Stimulated activated CD8-positive, alpha-beta memory T cell treated with anti-CD3 and anti-CD28 coated beads, Interleukin-12 subunit alpha, Interleukin-12 subunit beta, amount 100 ng/mL, for 24 hours (primary cell): ENCODE data around the gene CLINT1.

Experiments used
- DNase-seq: peaks from one replicate; pipeline ENCODE4 v3.0.0-alpha.2; 2020; ENCODE audit errors: extremely low read depth

CLINT1 gene

DNA sequence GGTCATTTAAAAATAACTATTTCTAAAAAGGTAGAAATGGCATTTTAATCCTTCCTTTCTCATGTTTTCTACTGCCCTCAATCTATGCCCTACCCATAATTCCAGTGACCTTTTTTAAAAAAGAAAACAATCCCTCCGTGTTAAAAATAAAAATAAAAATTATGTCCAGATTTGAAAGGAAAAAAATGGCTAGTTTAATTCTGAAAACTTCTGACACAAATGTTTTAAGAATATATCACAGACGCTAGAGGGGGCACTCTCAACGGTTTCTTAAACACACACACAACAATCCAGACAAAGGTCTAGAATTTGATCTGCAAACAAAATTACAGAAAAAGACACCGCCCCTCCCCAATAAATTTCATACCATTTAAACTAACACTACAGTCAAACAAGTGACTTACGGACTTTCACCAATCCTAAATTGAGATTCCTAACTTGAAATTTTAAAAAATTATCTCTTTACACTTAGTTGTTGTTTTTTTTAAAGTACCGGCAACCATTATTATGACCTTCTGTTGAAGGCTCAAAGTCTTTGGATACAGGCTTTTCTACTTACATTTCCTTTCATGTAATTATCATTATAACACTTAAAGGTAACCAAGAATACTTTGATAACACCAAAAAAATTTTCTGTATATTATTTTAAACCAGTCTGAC, 38.2 kb downstream of the CLINT1 start:
- DNase-seq, result no peak

DNA sequence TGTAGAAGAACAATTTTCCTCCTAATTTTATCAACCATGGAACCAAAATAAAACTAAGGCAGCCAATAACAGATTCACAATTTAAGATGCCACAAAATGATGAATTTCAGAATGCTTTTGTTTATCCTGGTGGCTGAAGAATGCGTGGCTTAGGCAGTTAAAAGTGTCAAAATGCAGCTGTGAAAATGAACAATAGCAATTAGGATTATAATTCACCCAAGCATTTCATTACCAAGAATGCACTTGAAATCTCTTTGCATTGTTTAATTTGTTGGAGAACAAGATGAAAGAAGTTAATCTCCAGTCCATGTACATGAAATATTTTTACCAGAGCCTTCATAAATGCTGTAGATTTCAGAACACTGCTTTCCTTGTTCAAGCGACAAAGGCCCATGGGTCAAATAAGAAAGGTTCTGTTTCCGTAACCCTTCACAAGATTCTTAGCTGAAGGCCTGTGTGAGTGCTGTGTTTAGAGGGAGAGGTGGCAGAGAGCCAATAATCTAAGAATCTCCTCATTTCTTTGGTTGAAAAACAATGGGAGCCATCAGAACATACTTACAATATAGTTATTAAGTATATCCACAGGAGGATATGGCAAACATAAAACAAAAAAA, 39.3 kb downstream of the CLINT1 start:
- DNase-seq, result no peak

DNA sequence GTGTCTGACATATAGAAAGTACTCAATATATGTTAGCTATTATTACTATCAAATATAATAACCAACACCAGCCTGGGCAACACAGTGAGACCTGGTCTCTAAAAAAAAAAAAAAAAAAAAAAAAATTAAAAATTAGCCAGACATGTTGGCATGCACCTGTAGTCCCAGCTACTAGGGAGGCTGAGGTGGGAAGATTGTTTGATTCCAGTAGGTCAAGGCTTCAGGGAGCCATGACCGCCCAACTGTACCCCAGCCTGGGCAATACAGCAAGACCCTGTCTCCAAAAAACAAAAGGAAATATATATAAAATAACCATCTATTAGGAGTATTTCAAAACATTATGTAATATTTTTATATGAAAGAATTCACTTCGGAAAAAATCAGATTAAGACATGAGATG, 40.6 kb downstream of the CLINT1 start:
- DNase-seq, result no peak

DNA sequence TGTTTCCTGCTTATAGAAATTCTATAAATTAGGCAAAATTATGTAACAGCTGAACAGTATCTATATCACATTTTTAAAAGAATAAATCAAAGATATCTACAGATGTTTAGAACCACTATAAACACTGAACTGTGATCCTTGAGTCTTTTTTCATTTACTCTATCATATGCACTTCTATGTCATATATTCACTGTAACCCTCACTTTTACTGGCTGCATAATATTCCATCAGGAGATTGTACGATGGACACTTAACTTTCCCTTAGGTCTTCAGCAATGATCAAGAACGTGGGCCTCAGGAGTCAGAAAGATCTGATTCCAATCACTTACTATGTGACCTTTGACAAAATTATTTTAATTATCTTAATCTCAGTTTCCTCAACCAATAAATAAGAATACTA, 41.0 kb downstream of the CLINT1 start:
- DNase-seq, result no peak

DNA sequence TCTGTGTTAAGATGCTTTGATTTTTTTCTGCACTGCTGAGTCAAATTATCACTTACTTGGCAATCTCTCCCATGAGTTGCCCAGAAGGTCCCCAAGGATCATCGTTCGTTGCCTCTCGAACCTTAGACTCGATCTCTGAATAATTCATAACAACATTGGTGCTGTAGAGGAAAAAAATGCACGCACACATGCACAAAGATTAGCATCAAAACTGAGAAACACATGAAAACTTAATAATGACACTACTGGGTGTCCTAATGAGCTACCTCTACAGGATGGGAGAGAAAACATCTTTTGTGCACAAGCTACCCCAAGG, 41.6 kb downstream of the CLINT1 start:
- no peak for DNase-seq

DNA sequence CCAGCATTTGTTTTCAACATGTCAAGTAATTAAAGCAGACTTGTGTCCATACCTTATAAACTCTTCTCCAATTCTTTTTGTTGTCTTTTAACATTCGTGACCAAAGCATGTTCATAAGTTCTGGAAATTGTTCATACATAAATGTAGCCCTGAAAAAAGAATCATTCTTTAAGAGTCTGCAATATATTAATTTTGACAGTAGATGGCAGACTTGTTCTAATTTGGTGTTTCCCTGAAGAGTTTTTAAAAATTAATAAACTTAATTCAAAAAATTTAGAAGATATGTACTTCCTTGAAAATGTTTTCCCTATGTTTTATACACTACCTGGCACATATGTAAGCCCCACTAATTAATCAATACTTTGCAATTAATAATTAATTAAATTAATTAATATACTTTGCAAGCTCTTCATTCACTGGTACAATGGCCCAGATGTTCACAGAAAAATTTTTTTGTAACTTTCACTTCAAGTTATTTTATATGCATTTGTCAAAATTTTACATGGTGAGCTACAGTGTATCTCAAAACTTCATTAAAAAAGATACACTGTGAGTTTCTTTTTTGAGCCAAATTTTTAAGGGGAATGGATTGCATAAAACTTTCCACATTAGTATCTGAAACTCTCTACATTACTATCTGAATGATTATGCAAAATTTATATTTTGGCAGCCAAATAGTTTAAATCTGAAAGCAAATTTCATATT, 42.1 kb downstream of the CLINT1 start:
- no peak for DNase-seq

DNA sequence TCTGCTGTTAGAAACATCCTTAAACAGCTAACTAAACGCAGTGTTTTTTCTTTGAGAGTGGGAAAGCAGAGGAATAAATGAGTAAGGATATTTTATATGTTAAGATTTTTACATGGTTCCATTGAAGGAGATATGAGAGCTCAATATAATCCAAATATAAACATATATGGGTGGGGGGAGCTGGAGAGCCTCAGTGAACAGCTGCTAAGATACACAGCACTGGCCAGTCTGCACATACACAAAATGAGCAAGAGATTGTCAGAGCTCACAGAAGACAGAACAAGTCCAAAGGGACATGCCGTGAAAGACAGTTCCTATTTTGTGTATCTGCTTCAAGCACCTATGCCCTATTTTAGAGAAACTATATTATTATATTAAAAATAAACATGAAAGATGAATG, 46.9 kb downstream of the CLINT1 start:
- DNase-seq, result no peak

DNA sequence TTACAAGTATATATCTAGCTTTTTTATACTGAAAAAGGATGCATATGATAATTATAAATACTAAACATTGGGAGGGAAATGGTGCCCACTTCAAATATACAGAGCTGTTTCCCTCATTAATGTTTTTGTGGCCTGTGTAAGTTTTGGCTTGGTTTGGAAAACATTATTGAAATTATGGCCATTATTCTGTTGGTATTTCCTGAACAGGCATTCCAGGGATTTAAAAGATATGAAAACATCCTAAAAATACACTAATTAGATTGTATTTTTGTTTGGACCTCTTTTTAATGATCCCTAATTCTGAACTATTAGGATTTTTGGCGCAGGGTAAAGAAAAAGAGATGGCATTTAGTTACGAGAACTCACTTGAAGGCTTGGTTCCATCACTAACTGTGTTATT, 50.9 kb downstream of the CLINT1 start:
- DNase-seq, result no peak

DNA sequence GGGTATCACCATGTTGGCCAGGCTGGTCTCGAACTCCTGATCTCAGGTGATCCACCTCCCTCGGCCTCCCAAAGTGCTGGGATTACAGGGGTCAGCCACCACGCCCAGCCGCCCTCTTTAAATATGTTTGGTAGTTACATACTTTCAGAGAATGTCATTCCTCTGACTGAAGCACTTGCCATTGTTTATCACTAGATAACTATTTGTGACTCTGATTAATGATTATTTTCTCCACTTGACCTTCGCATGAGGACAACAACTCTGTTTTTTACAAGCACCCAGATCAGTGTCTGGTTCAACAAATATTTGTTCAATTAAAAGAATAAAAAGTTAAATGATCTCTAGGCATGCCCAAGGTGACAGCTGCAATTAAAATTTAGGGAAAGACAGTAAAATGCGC, 56.2 kb downstream of the CLINT1 start:
- no peak for DNase-seq

DNA sequence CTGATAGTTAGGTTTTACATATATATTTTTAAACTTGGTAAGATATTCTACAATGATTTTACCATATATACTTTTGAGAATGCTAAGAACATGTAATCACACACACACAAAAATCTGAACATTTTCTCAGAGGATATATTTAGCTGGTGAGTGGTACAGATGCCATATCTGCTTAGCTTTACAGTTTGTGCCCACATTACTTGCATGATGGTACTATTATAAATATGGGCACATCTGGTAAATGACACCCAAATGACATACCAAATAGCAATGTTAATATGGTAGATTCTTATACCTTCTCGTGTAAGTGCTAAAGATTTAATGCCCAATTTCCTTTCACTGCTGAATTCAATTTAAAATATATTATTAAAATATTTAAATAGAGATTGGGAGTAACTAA, 58.8 kb downstream of the CLINT1 start:
- DNase-seq, result no peak

DNA sequence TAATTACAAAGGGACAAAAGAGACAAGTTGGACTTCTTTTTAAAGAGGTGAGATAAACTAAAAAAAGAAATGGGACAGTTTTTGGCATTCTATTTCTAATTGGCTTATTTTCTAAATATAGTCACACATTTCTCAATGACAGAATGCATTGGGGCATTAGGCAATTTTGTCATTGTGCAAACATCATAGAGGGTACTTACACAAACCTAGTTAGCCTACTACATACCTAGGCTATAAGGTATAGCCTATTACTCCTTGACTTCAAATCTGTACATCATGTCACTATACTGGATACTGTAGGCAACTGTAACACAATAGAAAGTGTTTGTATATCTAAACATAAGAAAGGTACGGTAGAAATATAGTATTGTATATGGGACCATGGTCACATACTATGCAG, 59.4 kb downstream of the CLINT1 start:
- DNase-seq, result no peak

DNA sequence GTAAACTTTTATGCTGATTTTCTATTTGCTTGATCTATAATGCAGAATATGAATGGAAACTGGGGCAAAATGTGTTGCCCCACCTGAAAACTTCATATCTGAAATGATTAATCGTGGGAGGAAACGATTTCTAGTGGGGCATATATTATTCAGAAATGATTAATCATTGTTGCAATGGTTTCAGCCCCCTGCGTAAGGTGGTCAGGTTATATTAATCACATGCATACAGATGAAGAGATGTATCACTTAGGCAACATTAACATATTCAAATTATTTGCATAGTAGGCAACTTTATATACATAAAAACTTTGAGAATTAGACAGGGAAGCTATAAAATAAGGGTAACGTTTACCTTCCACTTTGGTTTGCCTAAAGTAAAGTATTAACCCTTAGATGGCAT, 65.6 kb downstream of the CLINT1 start:
- no peak for DNase-seq

DNA sequence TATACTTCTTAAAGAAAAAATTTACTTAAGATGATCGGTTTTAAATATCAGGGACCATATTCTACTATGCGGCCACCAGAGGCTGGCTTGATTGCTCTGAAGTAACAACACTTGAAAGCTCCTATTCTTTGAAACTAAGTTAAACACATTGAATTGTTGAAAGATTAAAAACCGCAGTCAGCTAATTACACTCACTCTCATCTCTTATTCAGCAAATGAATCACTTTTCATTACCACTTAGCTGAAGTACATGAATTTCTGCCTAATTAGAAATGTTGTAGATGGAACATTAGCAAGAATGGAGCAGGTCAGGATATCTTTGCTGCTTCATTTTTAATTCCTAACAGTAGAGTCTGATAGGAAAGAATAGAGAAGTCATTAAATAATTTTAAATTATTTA, 73.1 kb downstream of the CLINT1 start:
- no peak for DNase-seq

DNA sequence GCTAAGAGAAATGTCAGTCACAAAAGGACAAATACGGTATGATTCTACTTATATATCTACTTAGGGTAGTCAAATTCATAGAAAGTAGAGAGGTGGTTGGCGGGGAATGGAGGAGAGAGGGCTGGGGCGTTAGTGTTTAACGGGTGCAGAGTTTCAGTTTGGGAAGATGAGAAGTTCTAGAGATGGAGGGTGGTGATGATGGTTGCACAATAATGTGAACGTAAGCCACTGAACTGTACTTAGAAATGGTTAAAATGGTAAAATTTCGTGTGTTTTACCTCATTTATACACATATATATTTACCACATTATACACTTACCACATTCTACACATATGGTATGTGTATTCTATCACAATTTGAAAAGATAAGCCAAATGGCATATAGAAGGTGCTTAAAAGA, 79.7 kb downstream of the CLINT1 start:
- no peak for DNase-seq

DNA sequence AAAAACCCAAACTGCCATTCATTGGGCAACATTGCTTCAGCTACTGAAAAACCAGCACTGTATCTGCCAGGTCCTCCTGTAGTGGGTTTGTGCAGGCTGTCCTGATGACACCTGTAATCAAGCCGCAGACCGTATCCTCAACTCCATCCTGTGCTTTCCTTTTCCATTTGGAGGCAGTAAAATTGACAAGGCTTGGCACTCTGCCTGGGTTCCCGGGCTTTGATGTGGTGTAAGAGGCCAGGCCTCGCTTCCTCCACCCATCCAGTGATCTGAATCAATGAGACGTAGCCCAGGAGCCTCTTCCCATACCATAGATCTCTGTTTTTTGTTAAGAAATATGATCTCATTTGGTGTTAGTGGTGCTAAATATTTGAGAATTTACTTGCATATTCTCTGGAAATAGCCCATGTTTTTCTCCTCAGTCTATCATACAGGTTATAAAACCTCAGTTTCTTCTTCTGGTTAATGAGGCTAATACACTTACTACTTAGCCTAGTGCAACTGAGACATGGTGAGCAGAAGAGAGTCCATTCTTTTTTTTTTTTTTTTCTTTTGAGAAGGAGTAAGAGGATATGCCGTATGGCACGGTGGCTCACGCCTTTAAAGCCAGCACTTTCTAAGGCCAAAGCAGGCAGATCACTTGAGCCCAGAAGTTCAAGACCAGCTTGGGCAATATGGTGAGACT, 80.7 kb downstream of the CLINT1 start:
- no peak for DNase-seq

DNA sequence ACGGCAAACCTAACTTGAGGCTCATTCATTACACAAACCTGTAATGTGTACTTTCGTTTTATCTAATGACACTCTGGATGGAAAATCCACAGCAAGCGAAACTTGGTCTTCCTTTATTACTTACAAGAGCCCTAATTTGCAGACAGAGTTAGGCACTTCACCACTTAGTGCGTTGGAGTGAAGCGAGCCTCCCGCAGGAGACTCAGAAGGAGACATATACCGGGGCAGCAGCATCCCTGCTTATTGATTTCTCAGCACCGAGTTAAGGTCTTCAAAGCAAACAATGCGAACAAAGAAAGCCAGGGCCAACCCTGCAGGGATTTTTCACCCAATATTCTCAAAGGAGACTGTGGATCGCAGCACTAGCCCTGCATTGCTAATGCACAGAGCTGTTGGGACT, 86.8 kb downstream of the CLINT1 start:
- no peak for DNase-seq

DNA sequence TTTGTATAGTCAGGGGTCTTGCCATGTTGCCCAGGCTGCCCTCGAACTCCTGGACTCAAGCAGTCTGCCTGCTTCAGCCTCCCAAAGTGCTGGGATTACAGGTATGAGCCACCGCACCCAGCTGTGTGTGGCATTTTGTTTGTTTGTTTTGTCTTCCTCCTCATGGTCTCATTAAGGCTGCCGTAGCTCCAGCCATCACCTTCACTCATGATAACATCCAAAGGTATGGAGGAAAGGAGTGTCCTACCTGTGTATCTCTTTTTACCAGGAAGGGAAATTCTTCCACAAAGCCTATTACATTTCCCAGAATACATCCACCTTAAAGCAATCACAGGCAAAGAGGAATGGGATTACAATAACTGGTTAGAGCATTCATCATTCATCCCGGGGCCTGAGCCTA, 88.3 kb downstream of the CLINT1 start:
- DNase-seq, result no peak

DNA sequence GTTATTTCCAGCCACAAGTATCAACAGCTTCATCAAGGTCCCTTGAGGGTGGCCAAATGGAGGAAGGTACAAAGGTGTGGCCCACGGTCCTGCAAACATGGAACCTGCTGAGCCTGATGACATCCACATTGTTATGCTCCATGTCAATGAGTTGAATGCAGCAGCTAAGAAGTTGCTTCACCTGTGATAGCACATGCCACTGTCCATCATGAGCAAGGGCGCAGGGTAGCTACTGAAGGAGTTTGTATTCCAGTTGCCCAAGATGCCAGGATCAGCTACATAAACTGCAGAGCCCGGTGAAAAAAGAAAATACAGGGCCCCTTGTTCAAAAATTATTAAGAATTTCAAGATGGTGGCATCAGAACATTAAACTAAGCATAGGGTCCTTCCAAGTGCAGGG, 91.3 kb downstream of the CLINT1 start:
- no peak for DNase-seq

DNA sequence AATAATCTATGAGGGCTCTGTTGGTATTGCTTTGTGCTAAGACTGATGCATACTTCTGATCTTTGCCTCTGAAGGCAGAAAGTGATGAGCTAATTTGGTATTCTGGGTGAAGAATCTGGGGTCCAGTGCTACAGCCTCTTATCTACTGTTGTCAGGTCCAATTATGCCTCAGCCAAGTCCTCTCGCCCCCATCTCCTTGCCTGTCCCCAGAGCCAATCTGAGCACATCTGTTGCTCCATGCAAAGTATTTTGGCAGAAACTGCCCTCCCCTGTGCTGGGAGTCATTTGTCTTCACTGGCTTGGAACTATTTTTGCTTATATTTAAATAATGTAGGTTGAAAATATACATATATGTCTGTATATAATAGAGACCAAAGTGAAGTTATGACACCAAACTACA, 92.0 kb downstream of the CLINT1 start:
- no peak for DNase-seq

DNA sequence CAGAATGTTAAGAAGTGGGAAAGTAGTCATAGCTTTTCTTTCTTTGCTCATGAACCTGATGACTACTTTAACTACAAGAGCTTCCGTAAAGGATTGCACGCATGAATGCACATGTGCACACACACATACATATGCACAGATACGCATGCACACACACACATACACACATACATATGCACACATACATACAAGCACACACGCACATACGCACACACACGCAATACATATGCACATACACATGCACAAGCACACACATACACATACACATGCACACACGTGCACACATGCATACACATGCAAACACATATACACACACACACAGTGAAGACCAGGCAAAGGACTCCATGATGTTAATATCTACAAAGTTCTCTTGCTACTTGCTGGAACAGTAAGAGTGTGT, 92.5 kb downstream of the CLINT1 start:
- no peak for DNase-seq

DNA sequence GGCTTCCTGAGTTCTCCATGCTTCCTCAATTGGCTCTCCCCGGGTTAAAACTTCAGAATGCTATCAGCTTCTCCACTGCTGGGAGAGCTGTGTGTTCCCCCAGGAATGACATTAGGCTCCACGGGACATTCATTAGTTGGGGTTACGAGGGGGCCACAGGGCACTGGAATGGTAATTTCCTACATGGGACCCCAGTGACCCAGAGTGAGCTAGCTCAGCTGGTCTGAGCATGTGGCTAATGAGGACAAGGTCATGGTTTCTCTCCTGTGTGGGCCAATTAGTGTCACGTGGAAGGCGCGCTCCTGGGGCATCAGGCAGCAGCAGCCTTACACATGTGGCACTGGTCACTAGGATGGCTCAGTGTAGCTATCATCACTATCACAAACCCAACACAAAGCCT, 94.4 kb downstream of the CLINT1 start:
- DNase-seq, result no peak

DNA sequence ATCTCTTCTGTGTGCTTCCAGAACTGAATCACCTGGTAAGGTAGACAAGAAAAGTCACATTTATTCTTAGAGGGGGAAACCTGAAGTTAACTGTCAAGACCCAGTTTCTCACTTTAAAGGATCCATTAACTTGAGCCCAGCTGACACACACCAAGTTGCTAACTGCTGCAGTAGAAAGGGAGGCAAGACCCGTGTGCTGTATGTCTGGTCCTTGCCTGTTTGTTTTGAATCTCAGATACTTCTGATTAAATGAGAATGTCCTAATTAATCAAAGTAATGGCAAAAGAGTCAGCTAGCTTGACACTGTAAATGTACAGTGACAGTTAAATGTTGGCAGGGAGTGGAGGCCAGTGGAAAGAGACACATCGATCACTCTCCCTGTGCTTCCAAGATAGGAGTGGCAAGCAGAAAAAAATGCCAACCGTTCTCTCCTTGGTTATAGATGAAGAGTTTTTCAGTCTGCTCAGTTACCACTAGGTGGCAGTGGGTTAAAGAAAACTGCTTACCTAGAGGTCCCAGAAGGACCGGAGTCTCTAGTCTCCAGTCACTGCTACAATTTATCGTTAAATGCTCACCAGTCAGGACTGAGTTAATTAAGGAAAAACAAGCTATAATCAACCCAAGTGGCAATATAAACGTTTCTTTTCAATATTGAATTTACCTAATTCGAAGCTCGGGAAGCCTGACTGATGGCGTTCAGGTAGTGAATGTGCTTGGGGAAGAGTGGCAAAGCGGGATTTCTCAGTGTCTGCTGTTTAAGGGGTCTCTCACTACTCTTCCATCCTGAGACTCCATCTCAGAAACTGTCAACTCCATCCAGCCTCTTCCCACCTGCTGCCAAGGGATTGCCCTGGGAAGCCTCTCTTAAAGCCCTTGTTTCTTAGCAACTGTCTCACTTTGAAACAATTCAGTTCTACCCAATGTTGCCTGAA, 97.0 kb downstream of the CLINT1 start:
- no peak for DNase-seq
